SK-N-SH (cell line): ENCODE data around the gene TRAT1. TPM values are rescaled to one million over a fixed set of nuclear protein-coding genes. Genes with fewer than 3 reads are reported as not detected.

Source experiments
- CTCF ChIA-PET: fragments of 300-600, 350-600 bp; formaldehyde crosslinking; extraction: SDS; loops from one replicate; lab custom pipeline; 2021; lab: Yijun Ruan, JAX
- POLR2A ChIA-PET: fragments of 350-600 bp; sonication (Branson Sonifier 250); formaldehyde crosslinking; extraction: SDS; loops from one replicate; lab custom pipeline; 2020; ENCODE audit warnings: antibody characterized with exemption, inconsistent platforms; lab: Yijun Ruan, JAX
- DNase-seq: peaks from one replicate; pipeline ENCODE4 v3.0.0; 2012
- H2AFZ ChIP-seq: fragments of 200-600 bp; sonication (generic); 2 replicates; pipeline ENCODE4 v1.8.1; 2016; ENCODE audit warnings: antibody characterized with exemption, mild to moderate bottlenecking, low read depth
- H3F3A ChIP-seq: fragments of 200-600 bp; sonication (generic); replicated peaks from 2 replicates; pipeline ENCODE3; 2016; ENCODE audit warnings: antibody characterized with exemption, mild to moderate bottlenecking; ENCODE audit not compliant: insufficient read depth
- H3K27ac ChIP-seq, 2 experiments: fragments of 200-500 bp in 1 of 2; fragments of 200-600 bp in 1 of 2; sonication (Bioruptor generic) in 1 of 2; sonication (generic), shearing (Covaris generic) in 1 of 2; 2 replicates each; pipeline versions ENCODE4 v1.5.1 to v1.6.1; 2014 to 2016; ENCODE audit warnings: low read depth in 2 of 2, inconsistent platforms in 1 of 2, low read length in 1 of 2, mild to moderate bottlenecking in 1 of 2, mixed read lengths in 1 of 2
- H3K27me3 ChIP-seq: fragments of 200-600 bp; sonication (generic), shearing (Covaris generic); 2 replicates; pipeline ENCODE4 v1.6.1; 2016; ENCODE audit warnings: mixed run types; ENCODE audit not compliant: insufficient read depth
- H3K36me3 ChIP-seq, 2 experiments: fragments of 200-500 bp in 1 of 2; fragments of 200-600 bp in 1 of 2; sonication (Bioruptor generic) in 1 of 2; sonication (generic) in 1 of 2; replicated peaks in 1 of 2; 2 replicates each; pipeline versions ENCODE3 to v1.5.1; 2014 to 2016; ENCODE audit warnings: low read length in 1 of 2, mild to moderate bottlenecking in 1 of 2; ENCODE audit not compliant: insufficient read depth in 2 of 2, control insufficient read depth in 1 of 2
- H3K4me1 ChIP-seq, 2 experiments: fragments of 200-500 bp in 1 of 2; fragments of 200-600 bp in 1 of 2; sonication (Bioruptor generic) in 1 of 2; sonication (generic), shearing (Covaris generic) in 1 of 2; 2 replicates each; pipeline versions ENCODE4 v1.5.1 to v1.6.1; 2014 to 2016; ENCODE audit warnings: low read depth in 1 of 2, low read length in 1 of 2, mixed run types in 1 of 2; ENCODE audit not compliant: insufficient read depth in 2 of 2, control insufficient read depth in 1 of 2
- H3K4me2 ChIP-seq: fragments of 200-600 bp; sonication (generic), shearing (Covaris generic); 2 replicates; pipeline ENCODE4 v1.6.1; 2017; ENCODE audit warnings: mixed run types
- H3K4me3 ChIP-seq, 2 experiments: fragments of 200-500 bp in 1 of 2; fragments of 200-600 bp in 1 of 2; sonication (Bioruptor generic) in 1 of 2; sonication (generic), shearing (Covaris generic) in 1 of 2; 2 replicates each; pipeline versions ENCODE4 v1.5.1 to v1.8.1; 2014 to 2016; ENCODE audit warnings: low read depth in 2 of 2, inconsistent platforms in 1 of 2, low read length in 1 of 2, mild to moderate bottlenecking in 1 of 2, mixed read lengths in 1 of 2, moderate library complexity in 1 of 2
- H3K79me2 ChIP-seq: fragments of 200-600 bp; sonication (generic); 2 replicates; pipeline ENCODE4 v1.8.1; 2017; ENCODE audit warnings: mild to moderate bottlenecking; ENCODE audit not compliant: insufficient read depth
- H3K9ac ChIP-seq: fragments of 200-600 bp; sonication (generic); 2 replicates; pipeline ENCODE4 v1.6.1; 2017; ENCODE audit warnings: mixed run types
- H3K9me2 ChIP-seq: fragments of 200-600 bp; sonication (generic); 2 replicates; pipeline ENCODE4 v1.6.1; 2017; ENCODE audit warnings: mixed run types
- H3K9me3 ChIP-seq: fragments of 200-600 bp; sonication (generic); 2 replicates; pipeline ENCODE4 v1.6.1; 2017; ENCODE audit warnings: mixed run types, mild to moderate bottlenecking, moderate library complexity
- H4K20me1 ChIP-seq: fragments of 200-600 bp; sonication (generic); 2 replicates; pipeline ENCODE4 v1.6.1; 2017; ENCODE audit warnings: mild to moderate bottlenecking, mixed run types; ENCODE audit not compliant: insufficient read depth
- CHD2 ChIP-seq: fragments of 150-350 bp; IDR thresholded peaks from 2 replicates; pipeline ENCODE4 v1.6.1; 2018; ENCODE audit warnings: low read length; ENCODE audit not compliant: partially characterized antibody
- ELF1 ChIP-seq: IDR thresholded peaks from 2 replicates; pipeline ENCODE4 v1.4.0; 2012
- EP300 ChIP-seq, 2 experiments: IDR thresholded peaks; 2 replicates each; pipeline versions ENCODE4 v1.4.0 to v1.6.1; 2012; ENCODE audit warnings: borderline replicate concordance in 1 of 2, low read depth in 1 of 2, low read length in 1 of 2
- EZH2phosphoT487 ChIP-seq: fragments of 200-600 bp; sonication (generic); IDR thresholded peaks from 2 replicates; pipeline ENCODE4 v1.6.1; 2017; ENCODE audit warnings: low read depth, mixed run types, mild to moderate bottlenecking, antibody characterized with exemption, moderate library complexity, borderline replicate concordance
- FOSL2 ChIP-seq: IDR thresholded peaks from 2 replicates; pipeline ENCODE4 v1.4.0; 2012; ENCODE audit warnings: low read depth, mild to moderate bottlenecking, moderate library complexity, borderline replicate concordance
- FOXJ3 ChIP-seq: sonication (generic); formaldehyde crosslinking; IDR thresholded peaks from 2 replicates; pipeline ENCODE4 v1.5.1; 2020; ENCODE audit warnings: mild to moderate bottlenecking, missing genetic modification reagents
- FOXM1 ChIP-seq: IDR thresholded peaks from 2 replicates; pipeline ENCODE4 v1.4.0; 2012; ENCODE audit warnings: low read depth, mild to moderate bottlenecking
- JUND ChIP-seq: IDR thresholded peaks from 2 replicates; pipeline ENCODE4 v1.4.0; 2012
- MEF2A ChIP-seq: IDR thresholded peaks from 2 replicates; pipeline ENCODE4 v1.4.0; 2012; ENCODE audit warnings: low read depth, borderline replicate concordance
- RAD21 ChIP-seq: IDR thresholded peaks from 2 replicates; pipeline ENCODE4 v1.6.1; 2012; ENCODE audit warnings: mild to moderate bottlenecking, low read length
- SIN3A ChIP-seq: IDR thresholded peaks from 2 replicates; pipeline ENCODE4 v1.6.1; 2012; ENCODE audit warnings: low read depth, mild to moderate bottlenecking, low read length, moderate library complexity, borderline replicate concordance
- TCF12 ChIP-seq: IDR thresholded peaks from 2 replicates; pipeline ENCODE4 v1.4.0; 2012
- TEAD4 ChIP-seq: IDR thresholded peaks from 2 replicates; pipeline ENCODE4 v1.4.0; 2012; ENCODE audit warnings: mild to moderate bottlenecking, borderline replicate concordance; ENCODE audit not compliant: insufficient read depth
- YY1 ChIP-seq: IDR thresholded peaks from 2 replicates; pipeline ENCODE4 v1.4.0; 2012; ENCODE audit warnings: low read depth, mild to moderate bottlenecking
- WGBS: methylation state at CpG from one replicate; pipeline ENCODE4 v1.1.6; 2017; ENCODE audit warnings: low lambda C conversion rate; 5-methylcytosine and 5-hydroxymethylcytosine counted together
- polyA plus RNA-seq, 3 experiments: library from polyadenylated mRNA; depleted of rRNA; stranded (reverse); fragments of >200 nt; gene quantifications; 2 replicates each; pipeline ENCODE4 v1.2.3, GENCODE V29; 2012
- TF ChIP-seq, protein P1 (sequence below): fragments of 150-350 bp; IDR thresholded peaks from 2 replicates; pipeline ENCODE4 v1.6.1; 2017; ENCODE audit warnings: antibody characterized with exemption, low read length, low read depth, borderline replicate concordance
- TF ChIP-seq, protein P2 (sequence below): IDR thresholded peaks from 2 replicates; pipeline ENCODE4; 2012

Gene TRAT1
- polyA plus RNA-seq, 1 of the 3 experiments (the other 2 are of a cell fraction): not detected

DNA sequence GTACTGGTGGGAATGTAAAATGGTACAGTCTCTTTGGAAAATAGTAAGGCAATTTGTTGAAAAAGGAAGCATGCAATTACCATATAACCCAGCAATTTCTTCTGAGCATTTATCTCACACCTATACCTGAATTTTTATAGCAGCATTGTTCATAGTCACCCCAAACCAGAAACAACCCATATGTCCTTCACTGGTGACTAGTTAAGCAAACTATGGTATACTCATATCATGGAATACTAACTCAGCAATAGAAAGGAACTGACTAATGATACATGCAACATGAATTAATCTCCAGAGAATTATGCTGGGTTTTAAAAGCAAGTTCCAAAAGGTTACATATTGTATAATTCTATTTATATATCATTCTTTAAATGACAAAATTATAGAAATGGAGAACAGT lies 60.2 kb downstream of the TRAT1 start (continued):
- TF ChIP-seq, protein P1, sequence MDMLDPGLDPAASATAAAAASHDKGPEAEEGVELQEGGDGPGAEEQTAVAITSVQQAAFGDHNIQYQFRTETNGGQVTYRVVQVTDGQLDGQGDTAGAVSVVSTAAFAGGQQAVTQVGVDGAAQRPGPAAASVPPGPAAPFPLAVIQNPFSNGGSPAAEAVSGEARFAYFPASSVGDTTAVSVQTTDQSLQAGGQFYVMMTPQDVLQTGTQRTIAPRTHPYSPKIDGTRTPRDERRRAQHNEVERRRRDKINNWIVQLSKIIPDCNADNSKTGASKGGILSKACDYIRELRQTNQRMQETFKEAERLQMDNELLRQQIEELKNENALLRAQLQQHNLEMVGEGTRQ: no peak
- TF ChIP-seq, all 33 proteins: peak for 0

DNA sequence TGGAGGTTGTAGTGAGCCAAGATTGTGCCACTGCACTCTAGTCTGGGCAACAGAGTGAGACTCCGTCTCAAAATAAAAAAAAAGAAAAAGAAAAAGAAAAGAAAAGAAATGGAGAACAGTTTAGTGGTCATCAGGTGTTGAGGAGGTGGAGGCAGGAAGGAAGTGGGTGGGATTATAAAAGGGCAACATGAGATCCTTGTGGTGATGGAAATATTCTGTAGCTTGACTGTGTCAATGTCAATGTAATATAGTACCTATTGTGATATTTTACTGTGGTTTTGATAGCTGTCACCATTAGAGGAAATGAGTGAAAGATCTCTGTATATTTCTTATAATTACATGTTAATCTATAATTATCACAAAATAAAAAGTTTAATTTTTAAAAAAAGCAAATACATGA lies 60.8 kb downstream of the TRAT1 start:
- Histone ChIP-seq H3F3A (no peaks in the 10 kb centered on the region), H3K27me3 (no peaks in the 10 kb centered on the region), H3K9ac (no peak overlapping the region), H3K9me2 (no peaks in the 10 kb centered on the region), H3K36me3 (no peaks in the 10 kb centered on the region), H3K4me2 (no peak overlapping the region), H2AFZ (no peak overlapping the region), H3K79me2 (no peaks in the 10 kb centered on the region), H3K9me3 (no peaks in the 10 kb centered on the region), H4K20me1 (no peaks in the 10 kb centered on the region), H3K4me1 (no peaks in the 10 kb centered on the region; a peak in 1 of 4 replicates), H3K4me3 (no peak overlapping the region), H3K27ac (no peak overlapping the region)
- ChIA-PET POLR2A (no interaction called here), CTCF (interaction anchor here (0.6 kb wide), 1 partner anchor 189 kb away, joined by 3 read pairs; no protein-coding TSS in a partner anchor)
- no peak for DNase-seq
- 35% methylated on average over 1 of the region's 1 CpG for WGBS
- no peak for TF ChIP-seq TCF12
- no peak for TF ChIP-seq ELF1
- TF ChIP-seq YY1: no peak
- TF ChIP-seq FOXM1: no peak
- no peak for TF ChIP-seq RAD21
- TF ChIP-seq, protein P2, sequence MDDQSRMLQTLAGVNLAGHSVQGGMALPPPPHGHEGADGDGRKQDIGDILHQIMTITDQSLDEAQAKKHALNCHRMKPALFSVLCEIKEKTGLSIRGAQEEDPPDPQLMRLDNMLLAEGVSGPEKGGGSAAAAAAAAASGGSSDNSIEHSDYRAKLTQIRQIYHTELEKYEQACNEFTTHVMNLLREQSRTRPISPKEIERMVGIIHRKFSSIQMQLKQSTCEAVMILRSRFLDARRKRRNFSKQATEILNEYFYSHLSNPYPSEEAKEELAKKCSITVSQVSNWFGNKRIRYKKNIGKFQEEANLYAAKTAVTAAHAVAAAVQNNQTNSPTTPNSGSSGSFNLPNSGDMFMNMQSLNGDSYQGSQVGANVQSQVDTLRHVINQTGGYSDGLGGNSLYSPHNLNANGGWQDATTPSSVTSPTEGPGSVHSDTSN: no peak
- TF ChIP-seq CHD2: no peak
- no peak for TF ChIP-seq JUND
- TF ChIP-seq TEAD4: no peak
- no peak for TF ChIP-seq MEF2A
- no peak for TF ChIP-seq FOSL2
- no peak for TF ChIP-seq FOXJ3 (CRISPR knock-in tag)
- TF ChIP-seq SIN3A: no peak
- TF ChIP-seq EZH2phosphoT487: no peak
- no peak for TF ChIP-seq EP300 (IDR thresholded peaks at IDR 0.05; ENCODE audit: borderline replicate concordance in 1 of 2, low read depth in 1 of 2, low read length in 1 of 2)
- TF ChIP-seq, protein P1: no peak
